Measurements from ENCODE around the gene ZBTB8A.
"Not testable (repeated sequence)": the region's sequence is repeated elsewhere in the genome, so short reads cannot be mapped to it uniquely, and the experiment has no call there.

ZBTB8A gene

GRCh38 chr1:32632829-32633228, 93.6 kb downstream of the ZBTB8A start:
- FAIRE-seq (no peak), DNase-seq (ENCODE audit: insufficient read length, low spot score) (no peak)
- TF ChIP-seq, protein P1, sequence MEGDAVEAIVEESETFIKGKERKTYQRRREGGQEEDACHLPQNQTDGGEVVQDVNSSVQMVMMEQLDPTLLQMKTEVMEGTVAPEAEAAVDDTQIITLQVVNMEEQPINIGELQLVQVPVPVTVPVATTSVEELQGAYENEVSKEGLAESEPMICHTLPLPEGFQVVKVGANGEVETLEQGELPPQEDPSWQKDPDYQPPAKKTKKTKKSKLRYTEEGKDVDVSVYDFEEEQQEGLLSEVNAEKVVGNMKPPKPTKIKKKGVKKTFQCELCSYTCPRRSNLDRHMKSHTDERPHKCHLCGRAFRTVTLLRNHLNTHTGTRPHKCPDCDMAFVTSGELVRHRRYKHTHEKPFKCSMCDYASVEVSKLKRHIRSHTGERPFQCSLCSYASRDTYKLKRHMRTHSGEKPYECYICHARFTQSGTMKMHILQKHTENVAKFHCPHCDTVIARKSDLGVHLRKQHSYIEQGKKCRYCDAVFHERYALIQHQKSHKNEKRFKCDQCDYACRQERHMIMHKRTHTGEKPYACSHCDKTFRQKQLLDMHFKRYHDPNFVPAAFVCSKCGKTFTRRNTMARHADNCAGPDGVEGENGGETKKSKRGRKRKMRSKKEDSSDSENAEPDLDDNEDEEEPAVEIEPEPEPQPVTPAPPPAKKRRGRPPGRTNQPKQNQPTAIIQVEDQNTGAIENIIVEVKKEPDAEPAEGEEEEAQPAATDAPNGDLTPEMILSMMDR (IDR thresholded peaks at IDR 0.05; ENCODE audit: insufficient read depth, missing control alignments), result no peak

DNA sequence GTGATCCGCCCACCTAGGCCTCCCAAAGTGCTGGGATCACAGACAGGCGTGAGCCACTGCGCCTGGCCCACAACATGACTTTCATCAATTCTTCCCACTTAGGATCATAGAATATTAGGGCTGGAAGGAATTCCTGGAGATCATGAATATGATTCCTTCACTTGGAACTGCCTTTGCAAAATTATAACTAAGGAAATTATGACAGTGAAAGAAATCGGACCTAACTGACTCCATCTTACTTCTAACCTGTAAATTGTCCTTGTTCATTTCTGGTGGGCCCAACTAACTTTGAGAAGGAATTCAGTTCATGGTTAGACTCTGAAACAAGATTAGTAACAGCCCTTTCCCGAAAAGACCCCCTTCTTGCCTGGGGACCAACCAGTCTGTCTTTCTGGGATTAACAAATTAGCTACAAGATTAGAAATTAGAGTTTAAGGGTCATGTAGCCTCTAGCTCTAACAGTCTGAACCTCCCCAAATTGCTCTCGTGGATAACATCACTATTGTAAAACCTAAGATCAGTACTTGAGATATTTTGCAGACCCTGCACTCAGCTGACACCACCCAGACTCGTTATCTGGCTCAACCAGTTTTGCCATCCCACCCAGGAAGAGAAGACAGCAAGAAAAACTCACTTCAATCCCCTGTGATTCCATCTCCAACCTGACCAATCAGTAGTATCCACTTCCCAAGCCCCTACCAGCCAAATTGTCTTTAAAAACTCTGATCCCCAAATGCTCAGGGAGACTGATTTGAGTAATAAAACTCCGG, 96.5 kb downstream of the ZBTB8A start:
- TF ChIP-seq, protein P1 (IDR thresholded peaks at IDR 0.05; ENCODE audit: insufficient read depth, missing control alignments), result no peak
- DNase-seq (ENCODE audit: insufficient read length, low spot score) (no peak), FAIRE-seq (no peak)

DNA sequence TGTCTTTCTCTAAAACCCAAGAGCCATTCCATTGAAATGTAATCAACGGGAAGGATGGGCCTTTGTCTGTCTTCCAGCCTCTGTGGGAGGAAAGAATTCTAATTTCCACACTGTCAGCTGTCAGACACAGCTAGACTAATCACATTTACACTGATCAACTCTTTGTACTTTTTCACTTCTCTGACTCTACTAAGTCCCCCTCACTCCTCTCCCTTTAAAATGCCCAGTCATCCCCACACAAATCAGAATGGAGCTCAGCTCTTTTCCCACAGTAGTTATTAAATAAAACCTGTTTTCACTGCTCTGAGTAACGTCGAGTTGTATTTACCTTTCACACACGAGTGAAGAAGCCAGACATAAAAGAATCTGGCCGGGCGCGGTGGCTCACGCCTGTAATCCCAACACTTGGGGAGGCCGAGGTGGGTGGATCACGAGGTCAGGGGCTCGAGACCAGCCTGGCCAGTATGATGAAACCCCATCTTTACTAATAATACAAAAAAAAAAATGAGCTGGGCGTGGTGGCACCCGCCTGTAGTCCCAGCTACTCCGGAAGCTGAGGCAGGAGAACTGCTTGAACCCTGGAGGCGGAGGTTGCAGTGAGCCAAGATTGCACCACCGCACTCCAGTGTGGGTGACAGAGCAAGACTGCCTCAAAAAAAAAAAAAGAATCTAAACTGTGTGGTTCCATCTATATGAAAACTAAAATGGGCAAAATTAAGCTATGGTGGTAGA, 97.9 kb downstream of the ZBTB8A start:
- TF ChIP-seq, protein P1 (IDR thresholded peaks at IDR 0.05; ENCODE audit: insufficient read depth, missing control alignments), result no peak
- FAIRE-seq, result no peak
- DNase-seq (ENCODE audit: insufficient read length, low spot score), result no peak

GRCh38 chr1:32639489-32640075, 100.4 kb downstream of the ZBTB8A start:
- no peak for FAIRE-seq
- DNase-seq (ENCODE audit: insufficient read length, low spot score), result no peak
- TF ChIP-seq, protein P1 (IDR thresholded peaks at IDR 0.05; ENCODE audit: insufficient read depth, missing control alignments), result no peak

DNA sequence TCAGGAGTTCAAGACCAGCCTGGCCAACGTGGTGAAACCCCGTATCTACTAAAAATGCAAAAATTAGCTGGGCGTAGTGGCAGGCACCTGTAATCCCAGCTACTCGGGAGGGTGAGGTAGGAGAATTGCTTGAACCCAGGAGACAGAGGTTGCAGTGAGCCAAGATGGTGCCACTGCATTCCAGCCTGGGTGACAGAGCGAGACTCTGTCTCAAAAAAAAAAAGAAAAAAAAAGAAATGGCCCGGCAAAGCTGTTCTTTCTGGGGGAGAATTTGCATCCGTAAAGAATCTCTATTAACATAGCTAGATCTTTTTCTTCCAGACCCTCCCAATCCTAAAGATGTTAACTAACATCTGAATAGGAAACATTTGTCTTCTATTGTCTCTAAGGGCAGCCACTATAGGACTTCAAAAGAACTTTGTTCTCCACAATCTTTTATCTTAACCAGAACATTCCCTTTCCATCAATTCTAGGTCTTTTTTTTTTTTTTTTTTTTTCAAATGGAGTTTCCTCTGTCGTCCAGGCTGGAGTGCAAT, 103.1 kb downstream of the ZBTB8A start:
- DNase-seq (ENCODE audit: insufficient read length, low spot score); FAIRE-seq: not testable (repeated sequence)

DNA sequence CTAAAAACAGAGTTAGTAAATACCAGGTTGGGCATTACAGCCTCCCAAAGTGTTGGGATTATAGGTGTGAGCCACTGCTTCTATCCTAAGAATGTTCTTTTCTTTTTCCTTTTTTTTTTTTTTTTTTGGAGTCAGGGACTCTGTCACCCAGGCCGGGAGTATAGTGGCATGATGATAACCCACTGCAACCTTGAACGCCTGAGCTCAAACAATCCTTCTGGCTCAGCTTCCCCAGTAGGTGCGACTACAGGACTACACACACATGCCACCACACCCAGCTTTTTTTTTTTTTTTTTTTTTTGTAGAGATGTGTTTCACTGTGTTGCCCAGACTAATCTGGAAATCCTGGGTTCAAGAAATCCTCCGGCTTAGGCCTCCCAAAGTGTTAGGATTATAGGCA, 105.2 kb downstream of the ZBTB8A start:
- TF ChIP-seq, protein P1 (IDR thresholded peaks at IDR 0.05; ENCODE audit: insufficient read depth, missing control alignments), result no peak
- DNase-seq (ENCODE audit: insufficient read length, low spot score) (no peak), FAIRE-seq (no peak)

GRCh38 chr1:32647308-32648134, 108.3 kb downstream of the ZBTB8A start:
- DNase-seq (ENCODE audit: insufficient read length, low spot score) (no peak), FAIRE-seq (no peak)
- TF ChIP-seq, protein P1 (IDR thresholded peaks at IDR 0.05; ENCODE audit: insufficient read depth, missing control alignments), result no peak

Measured in D721Med (cell line).